Upper lobe of left lung (tissue), 6 donors: ENCODE results near the gene TAX1BP3. TPM values are rescaled to one million over a fixed set of nuclear protein-coding genes. Genes with fewer than 3 reads are reported as not detected.

ENCODE experiments used
- ATAC-seq, 2 donors: fragments of 200-7000 bp; cut with Tn5 transposase; one replicate each; pipeline ENCODE4 v1.9.1; 2022; ENCODE audit warnings: mild to moderate bottlenecking in 2 of 2, moderate library complexity in 2 of 2; ENCODE audit not compliant: low FRiP score in 2 of 2
- DNase-seq, 2 donors: peaks; one replicate each; pipeline ENCODE4 v3.0.0-alpha.2; 2019 to 2020
- H3K27ac ChIP-seq, 4 donors: fragments of 200-600 bp; sonication (generic); one replicate each; pipeline ENCODE4 v1.5.1; 2016 to 2019
- H3K27me3 ChIP-seq, 4 donors: fragments of 200-600 bp; sonication (generic); one replicate each; pipeline ENCODE4 v1.5.1; 2017 to 2019
- H3K36me3 ChIP-seq, 4 donors: fragments of 200-600 bp; sonication (generic); one replicate each; pipeline ENCODE4 v1.5.1; 2016 to 2019
- H3K4me1 ChIP-seq, 4 donors: fragments of 200-600 bp; sonication (generic); one replicate each; pipeline ENCODE4 v1.5.1; 2018 to 2019
- H3K4me3 ChIP-seq, 4 donors: fragments of 200-600 bp; sonication (generic); one replicate each; pipeline ENCODE4 v1.5.1; 2017 to 2019; ENCODE audit warnings: mild to moderate bottlenecking in 2 of 4, moderate library complexity in 1 of 4
- H3K9me3 ChIP-seq, 4 donors: fragments of 200-600 bp; sonication (generic); one replicate each; pipeline ENCODE4 v1.5.1; 2018 to 2019
- EP300 ChIP-seq, 4 donors: sonication (generic); formaldehyde crosslinking; IDR thresholded peaks; one replicate each; pipeline ENCODE4 v1.5.1; 2017; ENCODE audit warnings: antibody characterized with exemption in 4 of 4, control low read depth in 2 of 4
- POLR2A ChIP-seq, 4 donors: fragments of 450-650 bp; IDR thresholded peaks; one replicate each; pipeline ENCODE4 v1.5.1; 2016 to 2017; ENCODE audit warnings: antibody characterized with exemption in 4 of 4, mild to moderate bottlenecking in 2 of 4
- POLR2AphosphoS5 ChIP-seq, 2 donors: sonication (generic); formaldehyde crosslinking; IDR thresholded peaks; one replicate each; pipeline ENCODE4 v1.5.1; 2017; ENCODE audit warnings: antibody characterized with exemption in 2 of 2
- WGBS, 2 donors: methylation state at CpG; one replicate each; pipeline ENCODE4 v1.1.5; 2017 to 2018; 5-methylcytosine and 5-hydroxymethylcytosine counted together
- total RNA-seq, 6 donors: library from RNA; depleted of rRNA in 4 of 6; stranded (reverse); fragments of >200 nt in 4 of 6; gene quantifications; one replicate each; pipeline versions ENCODE4 v1.1.0 to v1.2.1, GENCODE V29; 2016 to 2021
- TF ChIP-seq, protein P1 (sequence below), 6 experiments: fragments of 450-650 bp in 4 of 6; fragments of 200-600 bp in 2 of 6; sonication (generic) in 2 of 6; IDR thresholded peaks; one replicate each; pipeline ENCODE4 v1.5.1; 2016 to 2019; ENCODE audit warnings: antibody characterized with exemption in 6 of 6
- donor health status: DM: no; HTN: no; CAD: no; lungs with moderate emphysema.
- donor health status: DM: no; HTN: yes; CAD: no; lungs with severe emphysema.

Gene TAX1BP3
- total RNA-seq, 6 donors from 2014 or later = 49.2 to 200 (median 126) TPM

DNA sequence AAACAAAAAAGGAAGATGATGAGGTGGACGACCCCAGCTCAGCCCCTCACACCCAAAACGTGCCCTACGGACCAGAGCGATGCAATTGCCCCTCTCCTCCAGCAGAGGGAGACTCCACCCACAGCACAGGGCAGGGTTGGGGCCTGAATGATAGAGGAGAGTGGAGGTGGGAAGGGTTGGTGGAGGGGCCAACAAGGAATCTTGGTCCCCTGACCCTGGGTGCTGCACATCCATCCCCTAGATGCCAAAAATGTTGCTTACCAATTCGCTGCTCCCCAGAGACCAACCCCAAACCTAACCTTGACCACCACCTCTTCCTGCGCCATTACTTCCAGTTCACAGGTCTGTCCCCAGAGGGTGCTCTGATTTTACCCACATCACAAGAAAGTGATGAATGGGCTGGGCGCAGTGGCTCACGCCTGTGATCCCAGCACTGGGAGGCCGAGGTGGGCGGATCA is 14.7 kb upstream of the TAX1BP3 start:
- no peak overlapping the region for H3K4me3 ChIP-seq
- TF ChIP-seq EP300 (IDR thresholded peaks at IDR 0.05) = no peak
- TF ChIP-seq, protein P1, sequence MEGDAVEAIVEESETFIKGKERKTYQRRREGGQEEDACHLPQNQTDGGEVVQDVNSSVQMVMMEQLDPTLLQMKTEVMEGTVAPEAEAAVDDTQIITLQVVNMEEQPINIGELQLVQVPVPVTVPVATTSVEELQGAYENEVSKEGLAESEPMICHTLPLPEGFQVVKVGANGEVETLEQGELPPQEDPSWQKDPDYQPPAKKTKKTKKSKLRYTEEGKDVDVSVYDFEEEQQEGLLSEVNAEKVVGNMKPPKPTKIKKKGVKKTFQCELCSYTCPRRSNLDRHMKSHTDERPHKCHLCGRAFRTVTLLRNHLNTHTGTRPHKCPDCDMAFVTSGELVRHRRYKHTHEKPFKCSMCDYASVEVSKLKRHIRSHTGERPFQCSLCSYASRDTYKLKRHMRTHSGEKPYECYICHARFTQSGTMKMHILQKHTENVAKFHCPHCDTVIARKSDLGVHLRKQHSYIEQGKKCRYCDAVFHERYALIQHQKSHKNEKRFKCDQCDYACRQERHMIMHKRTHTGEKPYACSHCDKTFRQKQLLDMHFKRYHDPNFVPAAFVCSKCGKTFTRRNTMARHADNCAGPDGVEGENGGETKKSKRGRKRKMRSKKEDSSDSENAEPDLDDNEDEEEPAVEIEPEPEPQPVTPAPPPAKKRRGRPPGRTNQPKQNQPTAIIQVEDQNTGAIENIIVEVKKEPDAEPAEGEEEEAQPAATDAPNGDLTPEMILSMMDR (IDR thresholded peaks at IDR 0.05) = peak; percentile 80 to 88 (median 84)
- DNase-seq (no peak), ATAC-seq (peak; percentile 86 to 88)
- no peaks in the 10 kb centered on the region for H3K9me3 ChIP-seq
- H3K36me3 ChIP-seq = no peaks in the 10 kb centered on the region
- WGBS, 2 donors = 30 to 35% methylated on average over 10 of the region's 10 CpGs
- no peaks in the 10 kb centered on the region for H3K4me1 ChIP-seq
- H3K27me3 ChIP-seq = peaks cover 0 to 5% (median 2%) of the 10 kb centered on the region in 4 donors
- H3K27ac ChIP-seq = no peak overlapping the region

- Histone ChIP-seq H3K9me3 (no peaks in the 10 kb centered on the region), H3K4me3 (no peak overlapping the region), H3K36me3 (no peaks in the 10 kb centered on the region), H3K27ac (no peak overlapping the region), H3K4me1 (no peaks in the 10 kb centered on the region), H3K27me3 (peaks cover 0 to 4% (median 2%) of the 10 kb centered on the region in 4 donors)
- TF ChIP-seq EP300 (IDR thresholded peaks at IDR 0.05) (no peak), POLR2A (IDR thresholded peaks at IDR 0.05) (no peak), POLR2AphosphoS5 (IDR thresholded peaks at IDR 0.05) (no peak)
- TF ChIP-seq, protein P1 (IDR thresholded peaks at IDR 0.05) = no peak
- ATAC-seq (no peak), DNase-seq (peak in 1 of 2 donors; percentile 29)
- WGBS, 2 donors = 80 to 89% methylated on average over 10 to 12 of the region's 12 CpGs
These were observed 13.7 kb upstream of the TAX1BP3 start for GRCh38 chr17:3682033-3682432.

DNA sequence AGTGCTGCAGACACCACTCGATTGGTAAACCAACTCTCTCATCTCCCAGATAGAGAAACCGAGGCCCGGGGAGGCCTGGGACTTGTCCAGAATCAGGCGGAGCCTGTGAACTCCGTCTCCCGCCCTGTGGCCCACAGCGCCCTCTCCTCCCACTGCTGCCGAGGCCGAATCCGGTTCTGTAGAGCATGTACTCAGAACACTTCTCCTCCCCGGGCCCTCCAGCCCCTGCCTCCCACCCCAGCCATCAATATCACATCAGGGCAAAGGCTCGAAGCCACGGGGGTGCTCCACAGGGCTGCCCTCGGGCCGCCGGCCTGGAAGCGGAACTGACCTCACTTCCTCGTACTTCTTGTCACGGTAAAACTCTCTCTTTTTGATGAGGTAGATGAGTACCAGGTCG is 13.2 kb upstream of the TAX1BP3 start:
- H3K4me1 ChIP-seq = no peaks in the 10 kb centered on the region
- no peak overlapping the region for H3K4me3 ChIP-seq
- ATAC-seq = no peak
- no peak overlapping the region for H3K27ac ChIP-seq
- H3K27me3 ChIP-seq = peaks cover 0 to 4% (median 2%) of the 10 kb centered on the region in 4 donors
- no peaks in the 10 kb centered on the region for H3K36me3 ChIP-seq
- TF ChIP-seq POLR2AphosphoS5 (IDR thresholded peaks at IDR 0.05) (no peak), EP300 (IDR thresholded peaks at IDR 0.05) (no peak), POLR2A (IDR thresholded peaks at IDR 0.05) (no peak)
- TF ChIP-seq, protein P1 (IDR thresholded peaks at IDR 0.05) = no peak
- DNase-seq = peak in 1 of 2 donors; percentile 56
- 74 to 83% methylated on average over 19 to 20 of the region's 20 CpGs for WGBS, 2 donors
- no peaks in the 10 kb centered on the region for H3K9me3 ChIP-seq

DNA sequence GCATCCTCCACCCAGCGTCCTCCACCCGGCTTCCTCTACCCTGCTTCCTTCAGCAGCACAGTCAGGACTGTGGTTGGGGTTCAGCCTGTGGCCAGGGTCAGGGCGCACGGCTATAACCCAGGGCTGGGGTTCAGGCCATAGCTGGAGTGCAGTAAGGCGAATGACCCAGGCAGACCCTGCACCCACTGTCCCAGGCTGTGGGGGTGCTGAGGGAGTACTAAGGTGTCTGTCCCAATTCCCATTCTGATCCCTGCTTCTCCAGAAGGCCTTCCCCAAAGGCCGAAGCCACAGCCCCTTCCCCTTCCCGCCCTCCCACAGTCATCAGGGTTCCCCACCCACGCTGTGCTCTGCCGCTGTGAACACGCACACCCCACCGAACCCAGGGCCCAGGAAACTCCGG is 12.7 kb upstream of the TAX1BP3 start:
- DNase-seq = no peak
- Histone ChIP-seq H3K27ac (no peak overlapping the region), H3K4me3 (no peak overlapping the region), H3K27me3 (peaks cover 0 to 4% (median 2%) of the 10 kb centered on the region in 4 donors), H3K36me3 (no peaks in the 10 kb centered on the region), H3K4me1 (no peaks in the 10 kb centered on the region), H3K9me3 (no peaks in the 10 kb centered on the region)
- TF ChIP-seq, protein P1 (IDR thresholded peaks at IDR 0.05) = no peak
- TF ChIP-seq EP300 (IDR thresholded peaks at IDR 0.05) = no peak
- TF ChIP-seq POLR2A (IDR thresholded peaks at IDR 0.05) = no peak
- TF ChIP-seq POLR2AphosphoS5 (IDR thresholded peaks at IDR 0.05) = no peak
- ATAC-seq = no peak
- 89 to 91% methylated on average over 12 of the region's 12 CpGs for WGBS, 2 donors

DNA sequence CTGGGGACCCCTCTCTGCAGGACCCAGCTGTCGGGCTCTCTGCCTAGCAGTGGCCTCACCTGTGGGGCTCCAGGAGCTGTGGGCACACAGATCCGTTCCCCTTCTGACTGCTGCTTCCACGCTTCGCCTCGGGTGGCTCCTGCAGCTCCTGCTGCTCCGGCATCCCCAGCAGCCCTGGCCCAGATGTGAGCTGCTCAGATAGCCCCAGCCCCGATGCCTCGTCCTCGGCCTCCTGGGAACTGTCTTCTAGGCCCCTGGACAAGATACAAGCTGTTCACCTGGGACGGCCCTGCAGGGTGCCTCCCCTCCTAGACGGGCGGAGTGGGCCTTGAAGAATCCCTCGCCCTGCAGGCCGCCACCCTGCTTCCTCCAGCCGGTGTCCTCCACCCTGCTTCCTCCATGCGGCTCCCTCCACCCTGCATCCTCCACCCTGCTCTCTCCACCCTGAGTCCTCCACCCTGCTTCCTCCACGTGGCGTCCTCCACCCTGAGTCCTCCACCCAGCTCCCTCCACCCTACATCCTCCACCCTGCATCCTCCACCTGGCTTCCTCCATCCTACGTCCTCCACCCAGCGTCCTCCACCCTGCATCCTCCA is 11.3 kb upstream of the TAX1BP3 start:
- H3K4me3 ChIP-seq = no peak overlapping the region
- TF ChIP-seq POLR2A (IDR thresholded peaks at IDR 0.05) (no peak), POLR2AphosphoS5 (IDR thresholded peaks at IDR 0.05) (no peak), EP300 (IDR thresholded peaks at IDR 0.05) (no peak)
- TF ChIP-seq, protein P1 (IDR thresholded peaks at IDR 0.05) = no peak
- DNase-seq (peak in 1 of 2 donors; percentile 65), ATAC-seq (peak in 1 of 2 donors; percentile 4)
- no peaks in the 10 kb centered on the region for H3K4me1 ChIP-seq
- H3K36me3 ChIP-seq = no peaks in the 10 kb centered on the region
- 38 to 51% methylated on average over 8 to 15 of the region's 20 CpGs for WGBS, 2 donors
- no peaks in the 10 kb centered on the region for H3K9me3 ChIP-seq
- no peak overlapping the region for H3K27ac ChIP-seq
- no peaks in the 10 kb centered on the region for H3K27me3 ChIP-seq
